Neural cell (in vitro differentiated cells): ENCODE results near the gene DBX2. TPM values are rescaled to one million over a fixed set of nuclear protein-coding genes. Genes with fewer than 3 reads are reported as not detected.

Experiments
- H2AFZ ChIP-seq: fragments of 200-600, 300-800 bp; sonication (generic), shearing (Covaris generic); 2 replicates; pipeline ENCODE4 v1.6.0; 2014; ENCODE audit warnings: low read depth, mild to moderate bottlenecking, antibody characterized with exemption, low read length, moderate library complexity
- H3F3A ChIP-seq: fragments of 200-600 bp; shearing (Covaris generic); 2 replicates; pipeline ENCODE4 v1.6.1; 2016; ENCODE audit warnings: mild to moderate bottlenecking, moderate library complexity, mixed read lengths, antibody characterized with exemption, low read length; ENCODE audit not compliant: insufficient read depth, poor library complexity, severe bottlenecking
- H3K27ac ChIP-seq: fragments of 200-600, 300-800 bp; sonication (generic), shearing (Covaris generic); 2 replicates; pipeline ENCODE4 v1.5.1; 2014; ENCODE audit warnings: mild to moderate bottlenecking, low read length, moderate library complexity
- H3K27me3 ChIP-seq: fragments of 300-800, 200-600 bp; sonication (generic), shearing (Covaris generic); 2 replicates; pipeline ENCODE4 v1.6.0; 2014; ENCODE audit warnings: mild to moderate bottlenecking, low read depth, low read length, moderate library complexity; ENCODE audit not compliant: insufficient read depth
- H3K36me3 ChIP-seq: fragments of 300-800, 200-600 bp; sonication (generic), shearing (Covaris generic); 2 replicates; pipeline ENCODE4 v1.5.1; 2014; ENCODE audit warnings: mild to moderate bottlenecking, antibody characterized with exemption, low read length, moderate library complexity; ENCODE audit not compliant: insufficient read depth
- H3K4me2 ChIP-seq: fragments of 300-800, 200-600 bp; sonication (generic), shearing (Covaris generic); 2 replicates; pipeline ENCODE4 v1.6.0; 2014; ENCODE audit warnings: mild to moderate bottlenecking, low read length
- H3K4me3 ChIP-seq: fragments of 300-800, 200-600 bp; sonication (generic), shearing (Covaris generic); 2 replicates; pipeline ENCODE4 v1.5.1; 2014; ENCODE audit warnings: mild to moderate bottlenecking, low read length, moderate library complexity
- H3K79me2 ChIP-seq: fragments of 200-600 bp; shearing (Covaris generic); replicated peaks from 2 replicates; pipeline ENCODE4 v1.6.0; 2014; ENCODE audit warnings: mild to moderate bottlenecking, low read length, moderate library complexity; ENCODE audit not compliant: insufficient read depth
- H3K9ac ChIP-seq: fragments of 300-800, 200-600 bp; sonication (generic), shearing (Covaris generic); 2 replicates; pipeline ENCODE4 v1.6.1; 2016; ENCODE audit warnings: mild to moderate bottlenecking, low read length, mixed read lengths
- H3K9me2 ChIP-seq: fragments of 200-600 bp; shearing (Covaris generic); 2 replicates; pipeline ENCODE4 v1.6.1; 2016; ENCODE audit warnings: mild to moderate bottlenecking, low read length, mixed read lengths; ENCODE audit not compliant: insufficient read depth
- H3K9me3 ChIP-seq: fragments of 200-600, 300-800 bp; sonication (generic), shearing (Covaris generic); 2 replicates; pipeline ENCODE4 v1.6.1; 2016; ENCODE audit warnings: mild to moderate bottlenecking, mixed run types, low read length, moderate library complexity, mixed read lengths
- H4K20me1 ChIP-seq: fragments of 200-600 bp; shearing (Covaris generic); 2 replicates; pipeline ENCODE4 v1.6.1; 2016; ENCODE audit warnings: mild to moderate bottlenecking, mixed run types; ENCODE audit not compliant: insufficient read depth
- EP300 ChIP-seq: fragments of 450-650 bp; conservative IDR thresholded peaks from 2 replicates; pipeline ENCODE4 v1.6.1; 2014; ENCODE audit warnings: antibody characterized with exemption, mild to moderate bottlenecking, moderate library complexity; ENCODE audit not compliant: poor library complexity, severe bottlenecking
- EZH2 ChIP-seq: fragments of 200-600, 300-800 bp; shearing (Covaris generic), sonication (generic); IDR thresholded peaks from 2 replicates; pipeline ENCODE4 v1.6.1; 2014; ENCODE audit warnings: antibody characterized with exemption, low read length, borderline replicate concordance, mild to moderate bottlenecking; ENCODE audit not compliant: insufficient read depth, poor library complexity, severe bottlenecking
- MXI1 ChIP-seq: fragments of 450-650 bp; conservative IDR thresholded peaks from 2 replicates; pipeline ENCODE4 v1.6.1; 2014; ENCODE audit warnings: antibody characterized with exemption, mild to moderate bottlenecking; ENCODE audit not compliant: poor library complexity, severe bottlenecking
- POLR2AphosphoS5 ChIP-seq: IDR thresholded peaks from 2 replicates; pipeline ENCODE4 v1.6.1; 2012
- RAD21 ChIP-seq: fragments of 450-650 bp; conservative IDR thresholded peaks from 2 replicates; pipeline ENCODE4 v1.6.1; 2014; ENCODE audit warnings: antibody characterized with exemption, mild to moderate bottlenecking, moderate library complexity
- SMC3 ChIP-seq: fragments of 450-650 bp; conservative IDR thresholded peaks from 2 replicates; pipeline ENCODE4 v1.6.1; 2014; ENCODE audit warnings: antibody characterized with exemption, mild to moderate bottlenecking, moderate library complexity; ENCODE audit not compliant: poor library complexity
- TAF1 ChIP-seq: IDR thresholded peaks from 2 replicates; pipeline ENCODE4 v1.6.1; 2012; ENCODE audit warnings: low read depth
- polyA plus RNA-seq: library from polyadenylated mRNA; depleted of rRNA; stranded (reverse); fragments of >200 nt; gene quantifications from 2 replicates; pipeline ENCODE4 v1.2.3, GENCODE V29; 2014
- TF ChIP-seq, protein P1 (sequence below): IDR thresholded peaks from 2 replicates; pipeline ENCODE4 v1.6.1; 2012; ENCODE audit warnings: borderline replicate concordance
- TF ChIP-seq, protein P2 (sequence below): fragments of 450-650 bp; IDR thresholded peaks from 2 replicates; pipeline ENCODE4 v1.5.1; 2014; ENCODE audit warnings: antibody characterized with exemption, mild to moderate bottlenecking, moderate library complexity; ENCODE audit not compliant: poor library complexity, severe bottlenecking

DBX2 gene
- polyA plus RNA-seq, 1 donor from 2014 or later = 0.07 TPM

DNA sequence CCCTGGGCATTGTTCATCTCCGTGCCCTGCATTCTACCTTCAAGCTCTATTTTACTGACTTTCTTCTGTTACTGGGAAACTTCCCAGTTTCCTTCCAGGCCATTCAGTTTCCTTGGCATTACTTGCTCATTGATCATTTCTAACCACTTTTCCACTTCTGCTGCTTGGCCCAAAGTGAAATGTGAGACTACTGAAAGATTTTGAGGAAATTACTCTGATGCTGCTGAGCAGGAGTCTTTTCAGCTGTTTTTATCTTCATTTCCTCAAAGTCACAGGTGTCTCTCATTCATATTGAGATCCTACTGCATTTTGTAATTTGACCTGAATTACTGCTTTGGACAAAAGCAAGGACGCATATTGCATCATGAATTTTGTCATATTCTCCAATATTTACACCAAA is 26.4 kb upstream of the DBX2 start:
- Histone ChIP-seq H3K9me3 (no peaks in the 10 kb centered on the region), H3K9ac (no peak overlapping the region), H3K27ac (no peak overlapping the region), H3K4me2 (no peak overlapping the region), H3K4me3 (no peak overlapping the region), H3K9me2 (no peaks in the 10 kb centered on the region), H4K20me1 (no peaks in the 10 kb centered on the region), H3K27me3 (no peaks in the 10 kb centered on the region), H3K79me2 (no peaks in the 10 kb centered on the region), H3F3A (no peaks in the 10 kb centered on the region), H3K36me3 (no peaks in the 10 kb centered on the region), H2AFZ (no peak overlapping the region)
- TF ChIP-seq TAF1 (no peak), EP300 (no peak), MXI1 (no peak), POLR2AphosphoS5 (no peak), RAD21 (no peak), SMC3 (no peak), EZH2 (no peak)
- TF ChIP-seq, protein P1, sequence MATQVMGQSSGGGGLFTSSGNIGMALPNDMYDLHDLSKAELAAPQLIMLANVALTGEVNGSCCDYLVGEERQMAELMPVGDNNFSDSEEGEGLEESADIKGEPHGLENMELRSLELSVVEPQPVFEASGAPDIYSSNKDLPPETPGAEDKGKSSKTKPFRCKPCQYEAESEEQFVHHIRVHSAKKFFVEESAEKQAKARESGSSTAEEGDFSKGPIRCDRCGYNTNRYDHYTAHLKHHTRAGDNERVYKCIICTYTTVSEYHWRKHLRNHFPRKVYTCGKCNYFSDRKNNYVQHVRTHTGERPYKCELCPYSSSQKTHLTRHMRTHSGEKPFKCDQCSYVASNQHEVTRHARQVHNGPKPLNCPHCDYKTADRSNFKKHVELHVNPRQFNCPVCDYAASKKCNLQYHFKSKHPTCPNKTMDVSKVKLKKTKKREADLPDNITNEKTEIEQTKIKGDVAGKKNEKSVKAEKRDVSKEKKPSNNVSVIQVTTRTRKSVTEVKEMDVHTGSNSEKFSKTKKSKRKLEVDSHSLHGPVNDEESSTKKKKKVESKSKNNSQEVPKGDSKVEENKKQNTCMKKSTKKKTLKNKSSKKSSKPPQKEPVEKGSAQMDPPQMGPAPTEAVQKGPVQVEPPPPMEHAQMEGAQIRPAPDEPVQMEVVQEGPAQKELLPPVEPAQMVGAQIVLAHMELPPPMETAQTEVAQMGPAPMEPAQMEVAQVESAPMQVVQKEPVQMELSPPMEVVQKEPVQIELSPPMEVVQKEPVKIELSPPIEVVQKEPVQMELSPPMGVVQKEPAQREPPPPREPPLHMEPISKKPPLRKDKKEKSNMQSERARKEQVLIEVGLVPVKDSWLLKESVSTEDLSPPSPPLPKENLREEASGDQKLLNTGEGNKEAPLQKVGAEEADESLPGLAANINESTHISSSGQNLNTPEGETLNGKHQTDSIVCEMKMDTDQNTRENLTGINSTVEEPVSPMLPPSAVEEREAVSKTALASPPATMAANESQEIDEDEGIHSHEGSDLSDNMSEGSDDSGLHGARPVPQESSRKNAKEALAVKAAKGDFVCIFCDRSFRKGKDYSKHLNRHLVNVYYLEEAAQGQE = no peak
- TF ChIP-seq, protein P2, sequence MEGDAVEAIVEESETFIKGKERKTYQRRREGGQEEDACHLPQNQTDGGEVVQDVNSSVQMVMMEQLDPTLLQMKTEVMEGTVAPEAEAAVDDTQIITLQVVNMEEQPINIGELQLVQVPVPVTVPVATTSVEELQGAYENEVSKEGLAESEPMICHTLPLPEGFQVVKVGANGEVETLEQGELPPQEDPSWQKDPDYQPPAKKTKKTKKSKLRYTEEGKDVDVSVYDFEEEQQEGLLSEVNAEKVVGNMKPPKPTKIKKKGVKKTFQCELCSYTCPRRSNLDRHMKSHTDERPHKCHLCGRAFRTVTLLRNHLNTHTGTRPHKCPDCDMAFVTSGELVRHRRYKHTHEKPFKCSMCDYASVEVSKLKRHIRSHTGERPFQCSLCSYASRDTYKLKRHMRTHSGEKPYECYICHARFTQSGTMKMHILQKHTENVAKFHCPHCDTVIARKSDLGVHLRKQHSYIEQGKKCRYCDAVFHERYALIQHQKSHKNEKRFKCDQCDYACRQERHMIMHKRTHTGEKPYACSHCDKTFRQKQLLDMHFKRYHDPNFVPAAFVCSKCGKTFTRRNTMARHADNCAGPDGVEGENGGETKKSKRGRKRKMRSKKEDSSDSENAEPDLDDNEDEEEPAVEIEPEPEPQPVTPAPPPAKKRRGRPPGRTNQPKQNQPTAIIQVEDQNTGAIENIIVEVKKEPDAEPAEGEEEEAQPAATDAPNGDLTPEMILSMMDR = no peak

DNA sequence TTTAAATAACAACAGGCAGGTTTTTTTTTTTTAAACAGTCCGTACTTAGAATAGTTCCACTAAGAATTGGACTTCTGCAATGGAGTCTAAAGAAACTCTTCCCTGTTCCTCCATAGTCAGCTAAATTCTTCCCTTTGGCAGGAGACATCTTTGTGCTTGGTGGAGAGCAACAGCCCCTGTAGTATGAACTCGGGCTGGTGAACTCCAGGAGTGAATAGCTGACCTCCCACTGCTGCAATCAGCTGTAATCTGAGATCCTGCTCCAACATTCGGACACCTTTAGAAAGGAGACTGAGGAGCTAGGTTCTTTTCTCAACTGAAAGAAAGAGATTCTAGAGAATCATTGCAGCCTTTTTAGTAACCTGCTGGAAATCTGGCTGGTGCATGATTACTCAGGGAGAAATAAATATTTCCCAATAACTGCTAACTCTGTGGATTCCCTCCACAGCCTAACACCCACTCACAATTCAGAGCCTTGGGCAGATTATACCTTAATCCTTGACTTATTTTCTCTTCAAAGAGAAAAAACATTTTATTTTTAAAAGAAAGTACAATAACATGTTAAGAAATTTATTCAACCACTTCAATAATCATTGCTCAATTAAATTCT is 25.6 kb upstream of the DBX2 start:
- Histone ChIP-seq H3K9me3 (no peaks in the 10 kb centered on the region), H2AFZ (no peak overlapping the region), H4K20me1 (no peaks in the 10 kb centered on the region), H3K9me2 (no peaks in the 10 kb centered on the region), H3F3A (no peaks in the 10 kb centered on the region), H3K27ac (no peak overlapping the region), H3K4me3 (no peak overlapping the region), H3K36me3 (no peaks in the 10 kb centered on the region), H3K79me2 (no peaks in the 10 kb centered on the region), H3K9ac (no peak overlapping the region), H3K27me3 (no peaks in the 10 kb centered on the region), H3K4me2 (no peak overlapping the region)
- no peak for TF ChIP-seq SMC3
- TF ChIP-seq, protein P2 = no peak
- TF ChIP-seq EP300 = no peak
- TF ChIP-seq RAD21 = no peak
- TF ChIP-seq, protein P1 = no peak
- no peak for TF ChIP-seq MXI1
- TF ChIP-seq POLR2AphosphoS5 = no peak
- TF ChIP-seq TAF1 = no peak
- no peak for TF ChIP-seq EZH2
